Endothelial cell of umbilical vein (primary cell): ENCODE measurements around the gene TEKT5. TPM values are rescaled to one million over a fixed set of nuclear protein-coding genes. Genes with fewer than 3 reads are reported as not detected.

Experiments used
- BruUV-seq: library from RNA; stranded (reverse); fragments of 400-500 nt; replicated peaks from 2 replicates; lab custom pipeline; 2021; lab: Mats Ljungman, UMichigan
- CTCF ChIA-PET: fragments of 300-600, 350-600 bp; sonication (Branson Sonifier 250); formaldehyde crosslinking; loops from one replicate; lab custom pipeline; 2021; ENCODE audit warnings: antibody characterized with exemption, inconsistent platforms; lab: Charles Lee
- POLR2A ChIA-PET: fragments of 300-600, 350-600 bp; sonication (Branson Sonifier 250); formaldehyde crosslinking; loops from one replicate; lab custom pipeline; 2021; ENCODE audit warnings: antibody characterized with exemption, inconsistent platforms; lab: Charles Lee
- DNase-seq: peaks from one replicate; pipeline ENCODE4 v3.0.0-alpha.2; 2011; ENCODE audit warnings: low read depth, low spot score
- FAIRE-seq: peaks from 2 replicates; lab custom pipeline; 2011; peaks lifted over from hg19 to GRCh38; lab: Jason Lieb, UNC
- H2AFZ ChIP-seq: 2 replicates; pipeline ENCODE4 v1.6.0; 2012; ENCODE audit warnings: low read depth, low read length, control low read depth, inconsistent platforms
- H3K27ac ChIP-seq: 2 replicates; pipeline ENCODE4 v1.5.1; 2011; ENCODE audit warnings: low read depth, mild to moderate bottlenecking, control low read depth, low read length, moderate library complexity; ENCODE audit not compliant: insufficient read depth
- H3K27me3 ChIP-seq, 2 experiments: 2 replicates each; pipeline versions ENCODE4 v1.6.0 to v1.6.1; 2011; ENCODE audit warnings: low read length in 2 of 2, mixed read lengths in 1 of 2; ENCODE audit not compliant: control insufficient read depth in 2 of 2, insufficient read depth in 2 of 2
- H3K36me3 ChIP-seq, 2 experiments: 2 replicates in 1 of 2; 3 replicates in 1 of 2; pipeline ENCODE4 v1.5.1; 2011; ENCODE audit warnings: low read length in 2 of 2, mild to moderate bottlenecking in 1 of 2, moderate library complexity in 1 of 2; ENCODE audit not compliant: control insufficient read depth in 2 of 2, insufficient read depth in 2 of 2; ENCODE audit errors: extremely low read depth in 1 of 2
- H3K4me1 ChIP-seq: 3 replicates; pipeline ENCODE4 v1.5.1; 2011; ENCODE audit warnings: mild to moderate bottlenecking, low read length; ENCODE audit not compliant: control insufficient read depth, insufficient read depth; ENCODE audit errors: extremely low read depth
- H3K4me2 ChIP-seq: 2 replicates; pipeline ENCODE4 v1.6.1; 2011; ENCODE audit warnings: low read length, control low read depth, mixed read lengths; ENCODE audit not compliant: insufficient read depth
- H3K4me3 ChIP-seq, 3 experiments: fragments of 200-600 bp in 1 of 3; sonication (generic), shearing (Covaris generic) in 1 of 3; replicated peaks in 1 of 3; 2 replicates each; pipeline ENCODE4 v1.5.1; 2011 to 2016; ENCODE audit warnings: control low read depth in 3 of 3, low read length in 3 of 3, mild to moderate bottlenecking in 2 of 3, inconsistent platforms in 1 of 3, low read depth in 1 of 3, moderate library complexity in 1 of 3; ENCODE audit not compliant: insufficient read depth in 1 of 3
- H3K79me2 ChIP-seq: 2 replicates; pipeline ENCODE4 v1.6.0; 2012; ENCODE audit warnings: low read length, inconsistent platforms; ENCODE audit not compliant: control insufficient read depth, insufficient read depth
- H3K9ac ChIP-seq: replicated peaks from 2 replicates; pipeline ENCODE3; 2011; ENCODE audit warnings: low read length, control low read depth; ENCODE audit not compliant: insufficient read depth; ENCODE audit errors: extremely low read depth
- H3K9me1 ChIP-seq: replicated peaks from 3 replicates; pipeline ENCODE4 v1.6.0; 2011; ENCODE audit warnings: mild to moderate bottlenecking, low read length; ENCODE audit not compliant: control insufficient read depth, insufficient read depth; ENCODE audit errors: extremely low read depth
- H3K9me3 ChIP-seq: replicated peaks from 2 replicates; pipeline ENCODE4 v1.5.1; 2012; ENCODE audit warnings: low read length, inconsistent platforms; ENCODE audit not compliant: control insufficient read depth, insufficient read depth
- H4K20me1 ChIP-seq: replicated peaks from 2 replicates; pipeline ENCODE3; 2011; ENCODE audit warnings: mild to moderate bottlenecking, low read length; ENCODE audit not compliant: control insufficient read depth, insufficient read depth; ENCODE audit errors: extremely low read depth
- CTCF ChIP-seq, 2 donors: IDR thresholded peaks; 1 replicate in 1 of 2; 2 replicates in 1 of 2; pipeline ENCODE4 v1.5.1; 2011; ENCODE audit warnings: low read length in 2 of 2, mild to moderate bottlenecking in 2 of 2, moderate library complexity in 2 of 2, control low read depth in 1 of 2, inconsistent platforms in 1 of 2, low read depth in 1 of 2; ENCODE audit not compliant: insufficient read depth in 1 of 2; ENCODE audit errors: extremely low read depth in 1 of 2
- EZH2 ChIP-seq: IDR thresholded peaks from 2 replicates; pipeline ENCODE4 v1.6.1; 2012; ENCODE audit warnings: borderline replicate concordance, low read depth, mild to moderate bottlenecking, moderate library complexity, low read length, inconsistent platforms; ENCODE audit not compliant: severe bottlenecking
- FOS ChIP-seq: IDR thresholded peaks from 2 replicates; pipeline ENCODE4 v1.6.1; 2011; ENCODE audit warnings: mild to moderate bottlenecking, low read length, moderate library complexity, borderline replicate concordance; ENCODE audit not compliant: insufficient read depth
- GATA2 ChIP-seq: IDR thresholded peaks from 2 replicates; pipeline ENCODE4 v1.7.0; 2011; ENCODE audit warnings: low read depth, mild to moderate bottlenecking, moderate library complexity, mixed read lengths, low read length; ENCODE audit not compliant: insufficient read length, insufficient read depth
- JUN ChIP-seq: IDR thresholded peaks from 2 replicates; pipeline ENCODE4 v1.6.1; 2011; ENCODE audit warnings: borderline replicate concordance, low read depth; ENCODE audit not compliant: insufficient read length, insufficient read depth
- MYC ChIP-seq: IDR thresholded peaks from one replicate; pipeline ENCODE4 v1.6.1; 2011; ENCODE audit warnings: mild to moderate bottlenecking, low read depth, low read length
- POLR2A ChIP-seq: IDR thresholded peaks from 2 replicates; pipeline ENCODE4 v1.6.1; 2012; ENCODE audit warnings: low read depth, mild to moderate bottlenecking, control low read depth, low read length
- POLR2AphosphoS5 ChIP-seq: IDR thresholded peaks from 2 replicates; pipeline ENCODE4 v1.6.1; 2012; ENCODE audit warnings: low read depth, mild to moderate bottlenecking, control low read depth, low read length, moderate library complexity; ENCODE audit not compliant: insufficient read depth
- dilution Hi-C: fragments of 300-500 bp; cut with MboI; formaldehyde crosslinking; loops from one replicate; pipeline ENCODE4 v1.15.0; 2019; ENCODE audit warnings: low sequenced_read_pairs; ENCODE audit not compliant: extremely low pct_ligation_motif_present
- intact Hi-C: fragments of 100-400 bp; cut with micrococcal nuclease; formaldehyde crosslinking; loops from one replicate; pipeline ENCODE4 v1.10.0; 2022
- polyA plus RNA-seq, 4 experiments: library from polyadenylated mRNA; depleted of rRNA in 3 of 4; stranded (reverse) in 3 of 4; unstranded in 1 of 4; fragments of >200 nt; gene quantifications; 2 replicates each; pipeline versions ENCODE4 v1.2.1 to v1.2.3, GENCODE V29; 2011 to 2012; ENCODE audit warnings: missing spikeins in 1 of 4
- total RNA-seq: library from RNA; stranded (reverse); gene quantifications from 2 replicates; pipeline ENCODE4 v1.2.3, GENCODE V29; 2021
- TF ChIP-seq, protein P1 (sequence below): IDR thresholded peaks from 2 replicates; pipeline ENCODE4 v1.6.1; 2011; ENCODE audit not compliant: insufficient read depth, insufficient read length

The TEKT5 gene
- total and polyA plus RNA-seq, 2 donors (not counting 3 experiments of a cell fraction or from before 2014, with no cell fraction given), result not detected

DNA sequence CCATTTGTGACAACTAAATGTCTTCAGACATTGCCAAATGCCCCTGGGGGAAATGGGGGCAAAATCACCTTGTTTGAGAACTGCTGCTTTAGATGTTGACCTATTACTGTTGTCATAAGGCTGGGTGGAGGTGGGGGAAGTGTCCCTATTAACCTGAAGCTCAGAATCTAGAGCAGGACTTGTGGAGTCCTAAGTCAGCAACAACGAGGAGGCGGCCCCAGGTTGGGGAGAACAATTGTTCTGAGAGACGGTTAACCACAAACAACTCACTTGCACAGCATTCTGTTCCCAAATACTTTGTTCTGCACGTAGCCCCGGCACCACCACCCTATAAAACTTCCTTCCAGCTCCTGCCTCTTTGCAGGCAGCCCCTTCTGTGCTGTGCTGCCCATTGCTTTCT is 32.5 kb downstream of the TEKT5 start:
- Histone ChIP-seq H3K36me3 (no peaks in the 10 kb centered on the region), H3K9ac (no peak overlapping the region), H3K79me2 (no peaks in the 10 kb centered on the region), H3K27ac (no peak overlapping the region), H3K9me3 (no peaks in the 10 kb centered on the region), H3K4me1 (no peaks in the 10 kb centered on the region), H3K4me3 (no peak overlapping the region), H2AFZ (no peak overlapping the region), H3K9me1 (no peaks in the 10 kb centered on the region), H4K20me1 (no peaks in the 10 kb centered on the region), H3K4me2 (no peak overlapping the region), H3K27me3 (no peaks in the 10 kb centered on the region)
- FAIRE-seq (no peak), DNase-seq (no peak)
- ChIA-PET POLR2A (no interaction called here), CTCF (no interaction called here)
- dilution Hi-C loops (no loop called here), intact Hi-C loops (no loop called here)
- no peak for TF ChIP-seq CTCF (IDR thresholded peaks at IDR 0.05; ENCODE audit: extremely low read depth in 1 of 2, insufficient read depth in 1 of 2, low read depth in 1 of 2, low read length in 2 of 2)
- no peak for TF ChIP-seq EZH2
- TF ChIP-seq MYC, result no peak
- TF ChIP-seq, protein P1, sequence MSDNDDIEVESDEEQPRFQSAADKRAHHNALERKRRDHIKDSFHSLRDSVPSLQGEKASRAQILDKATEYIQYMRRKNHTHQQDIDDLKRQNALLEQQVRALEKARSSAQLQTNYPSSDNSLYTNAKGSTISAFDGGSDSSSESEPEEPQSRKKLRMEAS, result no peak
- no peak for TF ChIP-seq FOS
- no peak for TF ChIP-seq JUN
- TF ChIP-seq POLR2A, result no peak
- TF ChIP-seq GATA2, result no peak
- TF ChIP-seq POLR2AphosphoS5, result no peak
- BruUV-seq, result no TSS peak
